Measurements from ENCODE around the gene GLI3.

GRCh38 chr7:42087616-42088015 is 149.4 kb downstream of the GLI3 start:
- TF ChIP-seq CTCF (IDR thresholded peaks at IDR 0.05; ENCODE audit: borderline replicate concordance, extremely low read depth, low read length, poor library complexity, severe bottlenecking) (no peak), EZH2 (IDR thresholded peaks at IDR 0.05; ENCODE audit: borderline replicate concordance, low read depth, low read length, severe bottlenecking) (no peak)

All from DND-41 (cell line).